Measurements from ENCODE around the gene RNU1-2.
"Not testable (repeated sequence)": the region's sequence is repeated elsewhere in the genome, so short reads cannot be mapped to it uniquely, and the experiment has no call there.

DNA sequence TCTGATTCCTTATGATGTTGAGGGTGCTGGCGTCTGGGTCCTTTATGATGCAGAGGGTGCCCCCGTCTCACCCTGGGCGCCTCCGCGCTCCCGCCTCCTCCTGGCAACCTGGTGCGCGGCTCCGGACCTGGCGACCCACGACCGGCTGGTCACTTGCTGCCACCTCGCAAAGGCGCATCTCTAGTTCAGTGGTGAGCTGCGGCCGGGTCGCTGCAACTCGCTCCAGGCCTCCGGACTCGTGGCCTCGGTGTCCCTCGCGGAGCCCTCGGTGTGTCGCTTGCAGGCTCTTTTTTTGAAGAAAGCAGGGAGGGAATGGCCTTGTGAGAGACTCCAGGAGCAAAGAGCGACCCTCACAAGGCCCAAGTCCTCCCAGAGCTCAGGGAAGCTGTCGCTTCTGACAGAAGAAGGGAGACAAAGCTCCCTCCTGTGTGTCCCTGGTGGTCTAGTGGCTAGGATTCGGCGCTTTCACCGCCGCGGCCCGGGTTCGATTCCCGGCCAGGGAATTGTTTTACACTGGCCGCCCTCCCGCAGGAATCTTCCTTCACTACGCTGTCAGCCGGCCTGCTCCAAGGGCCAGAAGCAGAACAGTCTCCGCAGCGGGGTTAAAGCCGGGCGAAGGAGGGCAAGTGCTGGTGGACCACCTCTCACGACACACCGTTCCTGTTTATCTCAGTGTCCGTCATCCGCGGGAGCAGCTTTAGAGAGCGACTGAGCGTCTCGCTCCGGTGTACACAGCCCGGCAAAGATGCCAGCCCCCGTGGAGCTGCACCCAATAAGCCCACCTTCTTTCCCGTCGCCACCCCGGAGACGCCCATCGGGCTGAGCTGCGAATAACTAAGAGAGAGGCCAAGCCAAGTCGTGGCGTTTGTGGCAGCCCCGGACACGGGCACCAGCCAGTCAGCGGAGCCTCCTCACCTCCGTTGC, 23.4 kb upstream of the RNU1-2 start:
- not testable (repeated sequence) for TF ChIP-seq YY1 (IDR thresholded peaks at IDR 0.05; ENCODE audit: insufficient read depth, insufficient read length); SUZ12 (IDR thresholded peaks at IDR 0.05; ENCODE audit: extremely low read depth, insufficient read depth, insufficient read length); ZNF274 (IDR thresholded peaks at IDR 0.05; ENCODE audit: low read depth, low read length)

Measured in NT2/D1 (cell line).